GM18868 (cell line): ENCODE measurements around the gene TKTL1.
"Not testable (repeated sequence)": the region's sequence is repeated elsewhere in the genome, so short reads cannot be mapped to it uniquely, and the experiment has no call there.

Experiments
- ATAC-seq: cut with Tn5 transposase; IDR thresholded peaks from one replicate; pipeline ENCODE4 v1.9.1; 2021; ENCODE audit warnings: mild to moderate bottlenecking, moderate library complexity; ENCODE audit not compliant: unreplicated experiment

Gene TKTL1

GRCh38 chrX:154295664-154296310, at the start of gene TKTL1:
TSS of gene TKTL1 (plus strand) at chrX:154295795. CDS start at chrX:154295860, 65 bp downstream.
- ATAC-seq = no peak

GRCh38 chrX:154247377-154248045, 48.1 kb upstream of the TKTL1 start:
- peak; percentile 68 for ATAC-seq

- ATAC-seq = not testable (repeated sequence)
Observed at GRCh38 chrX:154248076-154248475, 47.5 kb upstream of the TKTL1 start.

DNA sequence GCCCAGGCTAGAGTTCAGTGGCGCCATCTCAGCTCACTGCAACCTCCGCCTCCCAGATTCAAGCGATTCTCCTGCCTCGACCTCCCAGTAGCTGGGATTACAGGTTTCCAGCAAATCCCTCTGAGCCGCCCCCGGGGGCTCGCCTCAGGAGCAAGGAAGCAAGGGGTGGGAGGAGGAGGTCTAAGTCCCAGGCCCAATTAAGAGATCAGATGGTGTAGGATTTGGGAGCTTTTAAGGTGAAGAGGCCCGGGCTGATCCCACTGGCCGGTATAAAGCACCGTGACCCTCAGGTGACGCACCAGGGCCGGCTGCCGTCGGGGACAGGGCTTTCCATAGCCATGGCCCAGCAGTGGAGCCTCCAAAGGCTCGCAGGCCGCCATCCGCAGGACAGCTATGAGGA, 38.3 kb upstream of the TKTL1 start, which contains the start of gene OPN1MW3:
OPN1MW3 (plus strand) TSS at position 301 of the 400 bp plus-strand sequence; CDS start at position 339, 38 bp downstream.
- ATAC-seq = not testable (repeated sequence)

DNA sequence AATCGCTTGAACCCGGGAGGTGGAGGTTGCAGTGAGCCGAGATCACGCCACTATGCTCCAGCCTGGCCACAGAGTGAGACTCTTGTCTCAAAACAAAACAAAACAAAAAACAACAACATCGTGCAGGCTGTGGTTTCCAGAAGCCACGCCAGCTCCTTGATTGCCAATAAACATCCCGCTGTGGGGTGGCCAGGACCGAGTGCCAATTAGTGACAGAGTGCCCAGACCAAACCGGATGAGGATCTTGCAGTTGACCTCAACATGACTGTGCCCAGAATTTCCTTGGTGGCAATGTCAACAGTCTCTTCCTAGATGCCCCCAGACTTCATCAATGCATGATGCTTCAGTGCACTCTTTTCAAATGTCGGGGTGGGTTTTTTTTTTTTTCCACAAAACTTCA, 36.9 kb upstream of the TKTL1 start:
- not testable (repeated sequence) for ATAC-seq

DNA sequence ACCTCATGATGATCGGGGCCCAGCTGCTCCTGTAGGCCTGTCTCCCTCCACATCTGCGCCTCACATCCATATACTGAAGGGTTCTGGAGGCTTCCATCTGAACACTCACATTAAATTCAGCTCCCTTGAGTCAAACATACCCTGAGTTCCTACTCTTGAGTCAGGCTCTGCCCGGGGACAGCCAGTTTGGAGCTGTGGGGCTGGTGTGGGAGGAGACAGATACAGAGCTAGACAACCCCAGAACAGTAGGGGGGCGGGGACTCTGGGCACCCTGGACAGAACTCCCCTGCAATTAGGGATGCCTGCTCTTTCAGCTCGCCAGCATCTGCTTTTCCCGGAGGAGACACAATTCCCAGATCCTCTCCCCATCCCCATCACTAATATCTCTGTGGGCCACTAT, 32.5 kb upstream of the TKTL1 start:
- ATAC-seq = not testable (repeated sequence)

- ATAC-seq = not testable (repeated sequence)
Observed at GRCh38 chrX:154269245-154269644, 26.4 kb upstream of the TKTL1 start.

GRCh38 chrX:154284489-154285338, 10.9 kb upstream of the TKTL1 start:
- not testable (repeated sequence) for ATAC-seq

DNA sequence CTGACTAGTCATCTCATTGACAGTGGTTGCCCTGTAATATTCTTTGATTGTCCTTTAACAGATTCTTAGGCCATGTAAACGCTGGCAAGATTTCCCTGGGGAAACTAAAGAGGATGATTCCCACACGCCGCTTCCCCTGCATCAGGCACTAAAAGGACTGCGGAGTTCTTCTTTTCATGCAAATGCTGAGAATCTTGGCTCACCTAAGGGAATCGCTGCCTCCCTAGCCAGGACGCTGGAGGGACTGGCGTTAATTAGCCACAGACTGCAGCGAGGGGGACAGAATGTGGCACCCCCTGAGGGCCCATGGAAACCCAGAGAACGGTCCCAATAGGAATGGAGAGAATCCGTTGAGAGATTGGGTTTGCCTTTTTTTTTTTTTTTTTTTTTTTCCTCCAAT, 9.2 kb upstream of the TKTL1 start:
- ATAC-seq = not testable (repeated sequence)

DNA sequence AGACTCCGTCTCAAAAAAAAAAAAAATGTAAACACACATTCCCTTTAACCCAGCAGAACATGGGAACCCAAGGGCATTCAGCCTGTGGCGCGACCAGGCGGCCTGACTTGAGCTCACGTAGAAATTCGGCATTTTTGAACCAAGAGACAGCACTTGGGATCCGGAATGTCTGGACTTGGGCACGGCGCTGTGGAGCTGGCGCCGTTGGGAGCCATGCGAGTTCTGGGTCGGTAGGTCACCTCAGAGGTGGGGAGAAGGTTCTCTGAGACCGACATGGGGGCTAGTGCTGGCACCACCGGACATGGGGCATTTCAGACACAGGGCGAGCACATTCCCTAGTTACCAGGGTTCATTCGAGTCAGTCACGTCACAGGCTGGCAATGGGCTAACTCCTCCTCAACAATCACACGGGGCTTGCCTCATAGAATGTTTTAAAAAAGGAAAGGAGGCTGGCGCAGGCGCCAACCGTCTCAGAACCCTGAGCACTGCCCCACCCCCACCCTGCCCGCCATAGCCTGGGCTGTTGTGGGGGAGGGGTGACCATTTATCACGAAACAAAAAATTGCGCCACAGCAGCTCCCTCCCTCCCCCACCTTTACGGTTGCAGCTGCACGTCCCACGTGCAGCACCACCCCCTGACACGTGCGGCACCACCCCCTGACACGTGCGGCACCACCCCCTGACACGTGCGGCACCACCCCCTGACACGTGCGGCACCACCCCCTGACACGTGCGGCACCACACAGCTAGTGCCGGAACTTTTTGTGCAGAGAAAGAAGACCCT, 612 bp upstream of the TKTL1 start, which contains the start of gene TEX28:
TEX28 (minus strand) TSS at position 334 of the 784 bp plus-strand sequence. CDS start 3,007 bp downstream, outside the sequence.
- ATAC-seq = no peak

DNA sequence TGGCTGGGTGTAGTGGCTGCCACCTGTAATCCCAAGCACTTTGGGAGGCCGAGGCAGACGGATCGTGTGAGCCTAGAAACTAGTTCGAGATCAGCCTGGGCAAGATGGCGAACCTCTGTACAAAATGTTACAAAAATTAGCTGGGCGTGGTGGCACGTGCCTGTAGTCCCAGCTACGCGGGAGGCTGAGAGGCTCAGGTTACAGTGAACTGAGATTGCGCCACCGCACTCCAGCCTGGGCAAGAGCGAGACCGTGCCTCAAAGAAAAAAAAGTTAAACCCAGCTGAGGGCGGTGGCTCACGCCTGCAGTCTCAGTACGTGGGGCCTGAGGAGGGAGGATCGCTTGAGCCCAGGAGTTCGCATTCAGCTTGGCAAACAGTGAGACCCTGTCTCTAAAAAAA, 1.1 kb downstream of the TKTL1 start:
- no peak for ATAC-seq

GRCh38 chrX:154298312-154298711, 2.7 kb downstream of the TKTL1 start:
- ATAC-seq = no peak

DNA sequence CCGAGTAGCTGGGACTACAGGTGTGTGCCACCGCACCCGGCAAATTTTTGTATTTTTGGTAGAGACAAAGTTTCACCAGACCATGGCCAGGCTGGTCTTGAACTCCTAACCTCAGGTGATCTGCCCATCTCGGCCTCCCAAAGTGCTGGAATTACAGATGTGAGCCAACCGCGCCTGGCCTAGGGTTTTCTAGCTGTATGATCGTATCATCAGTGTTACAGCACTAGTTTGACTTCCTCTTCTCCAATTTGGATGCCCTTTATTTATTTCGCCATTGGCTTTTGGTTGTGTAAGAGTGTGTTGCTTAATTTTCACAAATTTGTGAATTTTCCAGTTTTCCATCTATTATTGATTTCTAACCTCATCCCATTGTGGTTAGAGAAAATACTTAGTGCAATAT, 5.2 kb downstream of the TKTL1 start:
- ATAC-seq = no peak

DNA sequence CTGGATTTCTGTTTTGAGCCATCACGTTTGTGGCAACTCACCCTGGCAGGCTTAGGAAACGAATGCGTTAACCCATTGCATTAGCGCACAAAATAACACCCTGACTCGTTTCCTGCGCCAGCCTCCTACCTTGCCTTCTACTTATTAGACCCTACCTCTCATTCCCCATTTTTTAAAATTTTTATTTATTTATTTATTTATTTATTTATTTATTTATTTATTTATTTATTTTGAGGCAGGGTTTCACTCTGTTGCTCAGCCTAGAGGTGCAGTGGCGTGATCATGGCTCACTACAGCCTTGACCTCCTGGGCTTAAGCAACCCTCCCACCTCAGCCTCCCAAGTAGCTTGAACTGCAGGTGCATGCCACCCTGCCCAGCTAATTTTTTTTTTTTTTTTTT, 7.4 kb downstream of the TKTL1 start:
- ATAC-seq = not testable (repeated sequence)

GRCh38 chrX:154303476-154303875, 7.9 kb downstream of the TKTL1 start:
- ATAC-seq = no peak

DNA sequence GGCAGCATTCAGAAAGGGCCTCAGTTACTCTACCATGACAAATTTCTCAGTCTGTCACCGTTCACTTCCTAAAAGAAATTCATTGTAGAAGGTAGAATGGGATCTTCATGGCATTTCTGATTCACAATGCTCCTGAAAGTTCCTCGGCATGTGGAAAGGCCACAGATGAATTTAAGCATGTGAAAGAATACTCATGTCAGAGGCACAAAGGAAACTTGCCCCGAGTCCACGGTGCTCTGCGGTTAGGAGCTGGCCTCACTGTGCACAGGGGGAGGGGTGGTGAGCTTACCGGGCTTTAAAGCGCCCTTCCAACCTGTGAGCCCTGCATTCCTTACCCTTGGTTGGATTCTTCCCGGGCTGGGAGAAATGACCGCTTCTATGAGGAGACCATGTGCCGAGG, 9.3 kb downstream of the TKTL1 start:
- no peak for ATAC-seq

GRCh38 chrX:154305541-154306205, 10.1 kb downstream of the TKTL1 start:
- ATAC-seq = no peak

GRCh38 chrX:154307202-154307601, 11.6 kb downstream of the TKTL1 start:
- no peak for ATAC-seq

DNA sequence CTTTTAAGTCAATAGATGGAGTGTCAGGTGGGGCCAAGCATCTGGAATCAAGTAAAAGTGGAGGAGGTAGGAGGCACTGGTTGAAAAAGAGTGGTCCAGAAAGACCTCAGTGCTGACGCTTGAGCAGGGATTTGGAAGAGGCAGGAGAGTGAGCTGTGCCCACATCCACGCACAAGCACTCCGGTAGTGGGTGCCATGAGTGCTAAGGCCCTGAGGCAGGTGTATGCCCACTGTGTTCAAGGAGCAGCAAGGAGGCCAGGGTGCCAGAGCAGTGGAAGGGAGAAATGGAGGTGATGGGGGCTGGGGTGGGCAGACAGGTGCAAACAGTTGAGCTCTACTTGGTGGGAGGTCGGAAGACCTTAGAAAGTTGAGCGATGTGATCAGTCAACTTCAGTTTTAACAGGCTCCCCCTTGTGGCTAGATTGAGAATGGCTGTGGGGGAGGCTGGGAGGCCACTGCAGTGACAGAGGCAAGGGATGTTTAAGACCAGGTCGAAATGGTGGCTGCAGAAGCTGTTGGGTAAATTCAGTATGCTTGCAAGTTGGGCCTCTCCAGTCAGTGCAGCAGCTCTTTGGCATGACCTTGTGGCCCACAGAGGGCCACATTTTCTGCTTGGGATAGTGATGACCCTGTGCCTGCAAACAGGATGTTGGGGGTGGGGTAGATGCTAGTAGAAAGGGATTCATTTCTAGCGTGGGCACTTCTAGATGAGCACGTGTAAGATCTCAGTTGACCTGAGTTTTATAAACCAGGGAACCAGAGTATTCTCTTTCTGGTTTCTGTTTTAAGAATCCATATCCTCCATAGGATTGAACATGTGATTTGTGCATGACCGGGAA, 12.7 kb downstream of the TKTL1 start:
- ATAC-seq = no peak
